Stimulated activated CD8-positive, alpha-beta memory T cell treated with anti-CD3 and anti-CD28 coated beads, Interleukin-7, amount 100 ng/mL, for 1 hour (primary cell): Measurements from ENCODE around the gene ITGB3.
A peak's percentile ranks its signal among the peaks of the same experiment; 100 is the strongest.
"Not testable (repeated sequence)": the region's sequence is repeated elsewhere in the genome, so short reads cannot be mapped to it uniquely, and the experiment has no call there.

Experiments used
- DNase-seq, 2 donors: peaks; one replicate each; pipeline ENCODE4 v3.0.0-alpha.2; 2020; ENCODE audit warnings: low read depth in 2 of 2

The ITGB3 gene

GRCh38 chr17:47253541-47254402 lies at the start of gene ITGB3:
TSS of gene ITGB3 (plus strand) at chr17:47253827. CDS start at chr17:47253862, 35 bp downstream.
- peak; percentile 24 to 33 for DNase-seq

- no peak for DNase-seq
These were observed 49.5 kb upstream of the ITGB3 start for GRCh38 chr17:47203984-47204721.

GRCh38 chr17:47204722-47205418 lies 48.8 kb upstream of the ITGB3 start:
- DNase-seq = no peak

- no peak for DNase-seq
These were observed 48.1 kb upstream of the ITGB3 start for GRCh38 chr17:47205419-47205963.

GRCh38 chr17:47207143-47208067 lies 46.2 kb upstream of the ITGB3 start:
- DNase-seq = no peak

- DNase-seq = no peak
These were observed 44.7 kb upstream of the ITGB3 start, which contains the start of gene MYL4 for GRCh38 chr17:47208744-47209488. TSS of gene MYL4 (plus strand) at chr17:47209348. CDS start at chr17:47209423, 75 bp downstream.

- no peak for DNase-seq
These were observed 44.1 kb upstream of the ITGB3 start for GRCh38 chr17:47209499-47209898.

GRCh38 chr17:47210105-47210504 lies 43.5 kb upstream of the ITGB3 start:
- DNase-seq = no peak

- DNase-seq = no peak
These were observed 42.8 kb upstream of the ITGB3 start for GRCh38 chr17:47210779-47211178.

GRCh38 chr17:47212458-47212857 lies 41.2 kb upstream of the ITGB3 start:
- DNase-seq = no peak

GRCh38 chr17:47213540-47213939 lies 40.1 kb upstream of the ITGB3 start:
- no peak for DNase-seq

- DNase-seq = no peak
These were observed 38.7 kb upstream of the ITGB3 start for GRCh38 chr17:47214931-47215330.

- not testable (repeated sequence) for DNase-seq
These were observed 36.8 kb upstream of the ITGB3 start for GRCh38 chr17:47216821-47217220.

GRCh38 chr17:47217279-47217678 lies 36.3 kb upstream of the ITGB3 start:
- DNase-seq = not testable (repeated sequence)

GRCh38 chr17:47218896-47219430 lies 34.7 kb upstream of the ITGB3 start:
- no peak for DNase-seq

GRCh38 chr17:47219621-47220475 lies 33.8 kb upstream of the ITGB3 start:
- no peak for DNase-seq

GRCh38 chr17:47220531-47220999 lies 33.1 kb upstream of the ITGB3 start:
- DNase-seq = no peak

GRCh38 chr17:47221154-47221553 lies 32.5 kb upstream of the ITGB3 start:
- no peak for DNase-seq

- no peak for DNase-seq
These were observed 31.6 kb upstream of the ITGB3 start for GRCh38 chr17:47222047-47222446.
